ENCODE measurements around the gene TMEM132A.

DNA sequence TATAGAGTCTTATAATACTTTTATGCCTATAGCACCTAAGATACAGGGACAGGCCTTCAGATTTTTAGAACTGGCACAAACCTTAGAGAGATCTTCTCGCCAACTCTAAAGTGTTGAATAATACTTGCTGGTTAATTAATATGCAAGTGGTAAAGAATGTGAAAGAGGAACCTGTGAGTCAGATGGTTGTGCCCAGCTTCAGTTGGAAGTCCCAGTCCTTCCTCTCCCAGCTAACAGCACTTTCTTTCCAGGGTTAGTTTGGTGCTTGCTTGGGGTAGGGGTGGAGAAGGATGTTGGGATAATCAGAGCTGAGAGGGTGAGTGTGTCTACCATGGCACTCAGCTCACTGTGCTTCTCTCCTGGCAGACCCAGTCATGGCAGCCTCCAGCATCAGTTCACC lies 4.9 kb upstream of the TMEM132A start:
- TF ChIP-seq CTCF (IDR thresholded peaks at IDR 0.05; ENCODE audit: low read depth, low read length) (no peak), POLR2A (IDR thresholded peaks at IDR 0.05; ENCODE audit: extremely low read depth, insufficient read length) (no peak)

All from NB4 (cell line).